Neuronal stem cell (in vitro differentiated cells): ENCODE data around the gene RASGRP1.
"Not testable (repeated sequence)": the region's sequence is repeated elsewhere in the genome, so short reads cannot be mapped to it uniquely, and the experiment has no call there.

Experiments used
- DNase-seq: peaks from one replicate; pipeline ENCODE4 v3.0.0-alpha.2; 2013; ENCODE audit warnings: low spot score
- H2AFZ ChIP-seq: one replicate; pipeline ENCODE4 v1.6.1; 2013; ENCODE audit warnings: mild to moderate bottlenecking, low read length, inconsistent platforms
- H2AK5ac ChIP-seq: 2 replicates; pipeline ENCODE4 v1.6.1; 2013; ENCODE audit warnings: low read depth, mild to moderate bottlenecking, inconsistent platforms, low read length, moderate library complexity, mixed read lengths
- H2BK120ac ChIP-seq: 2 replicates; pipeline ENCODE4 v1.6.1; 2013; ENCODE audit warnings: low read depth, mild to moderate bottlenecking, inconsistent platforms, low read length, moderate library complexity, mixed read lengths
- H2BK12ac ChIP-seq: one replicate; pipeline ENCODE4 v1.6.1; 2013; ENCODE audit warnings: low read length, inconsistent platforms
- H2BK15ac ChIP-seq: 2 replicates; pipeline ENCODE4 v1.6.1; 2013; ENCODE audit warnings: mild to moderate bottlenecking, low read length, inconsistent platforms, mixed read lengths
- H2BK5ac ChIP-seq: one replicate; pipeline ENCODE4 v1.6.1; 2013; ENCODE audit warnings: inconsistent platforms, mild to moderate bottlenecking, low read length, moderate library complexity
- H3K14ac ChIP-seq: one replicate; pipeline ENCODE4 v1.6.1; 2013; ENCODE audit warnings: low read length, inconsistent platforms
- H3K18ac ChIP-seq: 2 replicates; pipeline ENCODE4 v1.6.1; 2013; ENCODE audit warnings: low read length, inconsistent platforms
- H3K23ac ChIP-seq: 2 replicates; pipeline ENCODE4 v1.6.1; 2013; ENCODE audit warnings: low read depth, mild to moderate bottlenecking, mixed read lengths, low read length, inconsistent platforms; ENCODE audit not compliant: poor library complexity
- H3K27ac ChIP-seq: replicated peaks from 3 replicates; pipeline ENCODE4 v1.5.1; 2013; ENCODE audit warnings: low read length, inconsistent platforms
- H3K27me3 ChIP-seq, 3 experiments: 2 replicates each; pipeline ENCODE4 v1.6.1; 2013; ENCODE audit warnings: low read length in 3 of 3, mild to moderate bottlenecking in 2 of 3, inconsistent platforms in 1 of 3, low read depth in 1 of 3, mixed read lengths in 1 of 3, moderate library complexity in 1 of 3; ENCODE audit not compliant: control insufficient read depth in 3 of 3, insufficient read depth in 3 of 3
- H3K36me3 ChIP-seq, 2 donors: replicated peaks in 1 of 2; 2 replicates each; pipeline ENCODE4 v1.6.1; 2013; ENCODE audit warnings: low read length in 2 of 2; ENCODE audit not compliant: control insufficient read depth in 2 of 2, insufficient read depth in 2 of 2
- H3K4ac ChIP-seq: 2 replicates; pipeline ENCODE4 v1.6.1; 2013; ENCODE audit warnings: inconsistent platforms, mild to moderate bottlenecking, low read length, moderate library complexity
- H3K4me1 ChIP-seq, 2 donors: 1 replicate in 1 of 2; 2 replicates in 1 of 2; pipeline ENCODE4 v1.6.1; 2013; ENCODE audit warnings: low read length in 2 of 2, low read depth in 1 of 2; ENCODE audit not compliant: control insufficient read depth in 2 of 2, insufficient read depth in 1 of 2
- H3K4me2 ChIP-seq: one replicate; pipeline ENCODE4 v1.6.1; 2013; ENCODE audit warnings: mild to moderate bottlenecking, low read length, inconsistent platforms; ENCODE audit not compliant: insufficient read depth, poor library complexity, severe bottlenecking
- H3K4me3 ChIP-seq, 2 donors: 2 replicates each; pipeline ENCODE4 v1.5.1; 2013; ENCODE audit warnings: low read length in 2 of 2, mild to moderate bottlenecking in 2 of 2, inconsistent platforms in 1 of 2, moderate library complexity in 1 of 2
- H3K79me1 ChIP-seq: one replicate; pipeline ENCODE4 v1.6.1; 2013; ENCODE audit warnings: low read depth, mild to moderate bottlenecking, inconsistent platforms, low read length, moderate library complexity
- H3K9ac ChIP-seq: one replicate; pipeline ENCODE4 v1.6.1; 2013; ENCODE audit warnings: mild to moderate bottlenecking, low read depth, low read length, inconsistent platforms; ENCODE audit not compliant: poor library complexity
- H3K9me3 ChIP-seq, 2 donors: replicated peaks in 1 of 2; 2 replicates each; pipeline versions ENCODE3 to v1.6.1; 2013; ENCODE audit warnings: low read length in 2 of 2, mild to moderate bottlenecking in 2 of 2, inconsistent platforms in 1 of 2, low read depth in 1 of 2, mixed read lengths in 1 of 2, moderate library complexity in 1 of 2; ENCODE audit not compliant: control insufficient read depth in 2 of 2, insufficient read depth in 1 of 2
- H4K8ac ChIP-seq: one replicate; pipeline ENCODE4 v1.6.1; 2013; ENCODE audit warnings: low read depth, mild to moderate bottlenecking, inconsistent platforms, low read length, moderate library complexity
- H4K91ac ChIP-seq: one replicate; pipeline ENCODE4 v1.6.1; 2013; ENCODE audit warnings: low read length, low read depth, mild to moderate bottlenecking, inconsistent platforms; ENCODE audit not compliant: poor library complexity
- WGBS, 2 donors: extraction: QIAGEN DNeasy Blood & Tissue Kit; methylation state at CpG; one replicate each; pipeline ENCODE4 v1.1.7; 2013; ENCODE audit warnings: missing lambda C conversion rate in 2 of 2, mixed read lengths in 1 of 2; ENCODE audit not compliant: insufficient read length in 2 of 2, insufficient replicate concordance in 1 of 2; ENCODE audit errors: extremely low coverage in 2 of 2; 5-methylcytosine and 5-hydroxymethylcytosine counted together

Gene RASGRP1

GRCh38 chr15:38587214-38587613 lies 22.6 kb upstream of the RASGRP1 start:
- H2AK5ac ChIP-seq, result no peak overlapping the region
- H4K91ac ChIP-seq, result no peak overlapping the region
- H2BK12ac ChIP-seq, result no peak overlapping the region
- WGBS, 2 donors, result no CpG with 5 or more reads among the region's 6 CpGs
- no peaks in the 10 kb centered on the region for H3K27me3 ChIP-seq
- no peak overlapping the region for H3K18ac ChIP-seq
- H3K4me2 ChIP-seq, result no peak overlapping the region
- H3K9ac ChIP-seq, result no peak overlapping the region
- H4K8ac ChIP-seq, result no peak overlapping the region
- H3K4me3 ChIP-seq, result no peak overlapping the region
- H3K9me3 ChIP-seq, result no peaks in the 10 kb centered on the region
- no peak overlapping the region for H3K4ac ChIP-seq
- H3K36me3 ChIP-seq, result no peaks in the 10 kb centered on the region
- peaks cover 0 to 9% of the 10 kb centered on the region in 2 donors for H3K4me1 ChIP-seq
- no peak overlapping the region for H3K23ac ChIP-seq
- DNase-seq, result no peak
- no peak overlapping the region for H3K27ac ChIP-seq
- no peak overlapping the region for H3K14ac ChIP-seq
- H2BK5ac ChIP-seq, result no peak overlapping the region
- H2BK120ac ChIP-seq, result no peak overlapping the region
- H2BK15ac ChIP-seq, result no peak overlapping the region
- H2AFZ ChIP-seq, result no peak overlapping the region
- H3K79me1 ChIP-seq, result no peaks in the 10 kb centered on the region

- not testable (repeated sequence) for H3K27me3 ChIP-seq, H3K36me3 ChIP-seq, H3K9ac ChIP-seq, H3K9me3 ChIP-seq, H2AFZ ChIP-seq, H3K18ac ChIP-seq, H3K14ac ChIP-seq, H2BK12ac ChIP-seq, H2BK15ac ChIP-seq, DNase-seq, H2BK5ac ChIP-seq, H4K91ac ChIP-seq, H3K4me3 ChIP-seq, H3K4ac ChIP-seq, H3K23ac ChIP-seq, H2BK120ac ChIP-seq, H2AK5ac ChIP-seq, H3K79me1 ChIP-seq, H3K4me1 ChIP-seq, H3K4me2 ChIP-seq, H4K8ac ChIP-seq, H3K27ac ChIP-seq
- no CpG with 5 or more reads among the region's 2 CpGs for WGBS, 2 donors
These were observed 21.4 kb upstream of the RASGRP1 start for GRCh38 chr15:38586005-38586404.

GRCh38 chr15:38578626-38579025 lies 14.0 kb upstream of the RASGRP1 start:
- Histone ChIP-seq H3K4me3 (no peak overlapping the region), H2BK5ac (no peak overlapping the region)
- DNase-seq, result no peak

GRCh38 chr15:38577424-38577987 lies 12.9 kb upstream of the RASGRP1 start:
- Histone ChIP-seq H2BK5ac (no peak overlapping the region), H3K9ac (no peak overlapping the region), H3K27me3 (peaks cover 0 to 9% (median 0%) of the 10 kb centered on the region in 3 experiments), H4K91ac (no peak overlapping the region), H3K4me2 (no peak overlapping the region), H2AK5ac (no peak overlapping the region), H3K36me3 (no peaks in the 10 kb centered on the region), H3K9me3 (no peaks in the 10 kb centered on the region), H2BK12ac (no peak overlapping the region), H3K4me1 (no peaks in the 10 kb centered on the region), H2AFZ (no peak overlapping the region), H3K79me1 (no peaks in the 10 kb centered on the region), H3K27ac (no peak overlapping the region), H3K4ac (no peak overlapping the region), H3K18ac (no peak overlapping the region), H2BK15ac (no peak overlapping the region), H4K8ac (no peak overlapping the region), H3K14ac (no peak overlapping the region), H2BK120ac (no peak overlapping the region), H3K4me3 (no peak overlapping the region), H3K23ac (no peak overlapping the region)
- no peak for DNase-seq
- WGBS, 2 donors, result no CpG with 5 or more reads among the region's 7 CpGs

More at GRCh38 chr15:38578626-38579025, 14.0 kb upstream of the RASGRP1 start:
- H3K79me1 ChIP-seq, result no peaks in the 10 kb centered on the region
- H3K27ac ChIP-seq, result no peak overlapping the region
- no peak overlapping the region for H2BK12ac ChIP-seq
- no peak overlapping the region for H2AK5ac ChIP-seq
- peaks cover 0 to 9% (median 0%) of the 10 kb centered on the region in 3 experiments for H3K27me3 ChIP-seq
- H4K91ac ChIP-seq, result no peak overlapping the region
- H3K4me1 ChIP-seq, result no peaks in the 10 kb centered on the region
- no CpG with 5 or more reads among the region's 3 CpGs for WGBS, 2 donors
- no peaks in the 10 kb centered on the region for H3K36me3 ChIP-seq
- no peak overlapping the region for H3K9ac ChIP-seq
- no peak overlapping the region for H3K4ac ChIP-seq
- no peaks in the 10 kb centered on the region for H3K9me3 ChIP-seq
- no peak overlapping the region for H3K18ac ChIP-seq
- no peak overlapping the region for H4K8ac ChIP-seq
- H3K4me2 ChIP-seq, result no peak overlapping the region
- H3K23ac ChIP-seq, result no peak overlapping the region
- H2BK120ac ChIP-seq, result no peak overlapping the region
- H2AFZ ChIP-seq, result no peak overlapping the region
- H2BK15ac ChIP-seq, result no peak overlapping the region
- no peak overlapping the region for H3K14ac ChIP-seq
